NB4 (cell line): ENCODE measurements around the gene ADSS2.

Source experiments
- POLR2A ChIP-seq: IDR thresholded peaks from 2 replicates; pipeline ENCODE4 v1.6.1; 2011; ENCODE audit warnings: mild to moderate bottlenecking; ENCODE audit not compliant: insufficient read length; ENCODE audit errors: extremely low read depth
- TF ChIP-seq, protein P1 (sequence below): IDR thresholded peaks from one replicate; pipeline ENCODE4 v1.5.1; 2012; ENCODE audit warnings: low read depth, low read length

GRCh38 chr1:244361764-244362473 lies 89.8 kb downstream of the ADSS2 start:
- TF ChIP-seq, protein P1, sequence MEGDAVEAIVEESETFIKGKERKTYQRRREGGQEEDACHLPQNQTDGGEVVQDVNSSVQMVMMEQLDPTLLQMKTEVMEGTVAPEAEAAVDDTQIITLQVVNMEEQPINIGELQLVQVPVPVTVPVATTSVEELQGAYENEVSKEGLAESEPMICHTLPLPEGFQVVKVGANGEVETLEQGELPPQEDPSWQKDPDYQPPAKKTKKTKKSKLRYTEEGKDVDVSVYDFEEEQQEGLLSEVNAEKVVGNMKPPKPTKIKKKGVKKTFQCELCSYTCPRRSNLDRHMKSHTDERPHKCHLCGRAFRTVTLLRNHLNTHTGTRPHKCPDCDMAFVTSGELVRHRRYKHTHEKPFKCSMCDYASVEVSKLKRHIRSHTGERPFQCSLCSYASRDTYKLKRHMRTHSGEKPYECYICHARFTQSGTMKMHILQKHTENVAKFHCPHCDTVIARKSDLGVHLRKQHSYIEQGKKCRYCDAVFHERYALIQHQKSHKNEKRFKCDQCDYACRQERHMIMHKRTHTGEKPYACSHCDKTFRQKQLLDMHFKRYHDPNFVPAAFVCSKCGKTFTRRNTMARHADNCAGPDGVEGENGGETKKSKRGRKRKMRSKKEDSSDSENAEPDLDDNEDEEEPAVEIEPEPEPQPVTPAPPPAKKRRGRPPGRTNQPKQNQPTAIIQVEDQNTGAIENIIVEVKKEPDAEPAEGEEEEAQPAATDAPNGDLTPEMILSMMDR = no peak
- no peak for TF ChIP-seq POLR2A
